HG02571 (cell line): ENCODE results near the gene PWWP2B.

Experiments used
- ATAC-seq: cut with Tn5 transposase; IDR thresholded peaks from one replicate; pipeline ENCODE4 v1.9.1; 2021; ENCODE audit warnings: mild to moderate bottlenecking, moderate library complexity; ENCODE audit not compliant: unreplicated experiment

Gene PWWP2B

GRCh38 chr10:132466520-132467463 lies 69.8 kb downstream of the PWWP2B start:
- no peak for ATAC-seq
